Measurements from ENCODE around the gene TRIM14. TPM values are rescaled to one million over a fixed set of nuclear protein-coding genes. Genes with fewer than 3 reads are reported as not detected.

The TRIM14 gene
- total and polyA plus RNA-seq, 9 donors, result 2.3 to 24.0 (median 5.7) TPM

- 96 to 98% (median 97%) methylated on average over 7 of the region's 7 CpGs for WGBS, 3 donors
- TF ChIP-seq, protein P1, sequence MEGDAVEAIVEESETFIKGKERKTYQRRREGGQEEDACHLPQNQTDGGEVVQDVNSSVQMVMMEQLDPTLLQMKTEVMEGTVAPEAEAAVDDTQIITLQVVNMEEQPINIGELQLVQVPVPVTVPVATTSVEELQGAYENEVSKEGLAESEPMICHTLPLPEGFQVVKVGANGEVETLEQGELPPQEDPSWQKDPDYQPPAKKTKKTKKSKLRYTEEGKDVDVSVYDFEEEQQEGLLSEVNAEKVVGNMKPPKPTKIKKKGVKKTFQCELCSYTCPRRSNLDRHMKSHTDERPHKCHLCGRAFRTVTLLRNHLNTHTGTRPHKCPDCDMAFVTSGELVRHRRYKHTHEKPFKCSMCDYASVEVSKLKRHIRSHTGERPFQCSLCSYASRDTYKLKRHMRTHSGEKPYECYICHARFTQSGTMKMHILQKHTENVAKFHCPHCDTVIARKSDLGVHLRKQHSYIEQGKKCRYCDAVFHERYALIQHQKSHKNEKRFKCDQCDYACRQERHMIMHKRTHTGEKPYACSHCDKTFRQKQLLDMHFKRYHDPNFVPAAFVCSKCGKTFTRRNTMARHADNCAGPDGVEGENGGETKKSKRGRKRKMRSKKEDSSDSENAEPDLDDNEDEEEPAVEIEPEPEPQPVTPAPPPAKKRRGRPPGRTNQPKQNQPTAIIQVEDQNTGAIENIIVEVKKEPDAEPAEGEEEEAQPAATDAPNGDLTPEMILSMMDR (IDR thresholded peaks at IDR 0.05), result no peak
- TF ChIP-seq EP300 (IDR thresholded peaks at IDR 0.05) (no peak), POLR2A (IDR thresholded peaks at IDR 0.05) (no peak)
- no peaks in the 10 kb centered on the region for H3K9me3 ChIP-seq
Measured at GRCh38 chr9:98054376-98054951, 64.6 kb downstream of the TRIM14 start.

GRCh38 chr9:98050351-98050750, 68.7 kb downstream of the TRIM14 start:
- no peak overlapping the region for H3K4me3 ChIP-seq
- no peak for DNase-seq
- intact Hi-C loops (cut with DNase I), result loop anchor here in 1 of 4 donors (10.0 kb wide), 1 partner anchor 346 kb away; no protein-coding TSS in a partner anchor
- H3K27me3 ChIP-seq, result no peaks in the 10 kb centered on the region
- WGBS, 3 donors, result 90 to 97% (median 94%) methylated on average over 4 of the region's 4 CpGs
- H3K4me1 ChIP-seq (ENCODE audit: insufficient read depth), result no peaks in the 10 kb centered on the region
- no peak overlapping the region for H3K27ac ChIP-seq
- no peaks in the 10 kb centered on the region for H3K36me3 ChIP-seq
- no peaks in the 10 kb centered on the region for H3K9me3 ChIP-seq
- TF ChIP-seq POLR2A (IDR thresholded peaks at IDR 0.05) (no peak), EP300 (IDR thresholded peaks at IDR 0.05) (no peak)
- TF ChIP-seq, protein P1 (IDR thresholded peaks at IDR 0.05), result no peak

More at GRCh38 chr9:98054376-98054951, 64.6 kb downstream of the TRIM14 start:
- Histone ChIP-seq H3K27me3 (no peaks in the 10 kb centered on the region), H3K36me3 (no peaks in the 10 kb centered on the region), H3K4me1 (ENCODE audit: insufficient read depth) (peaks cover 1% of the 10 kb centered on the region), H3K27ac (no peak overlapping the region), H3K4me3 (no peak overlapping the region)
- intact Hi-C loops (cut with DNase I), result loop anchor here in 1 of 4 donors (10.0 kb wide), 1 partner anchor 350 kb away; no protein-coding TSS in a partner anchor
- no peak for DNase-seq

DNA sequence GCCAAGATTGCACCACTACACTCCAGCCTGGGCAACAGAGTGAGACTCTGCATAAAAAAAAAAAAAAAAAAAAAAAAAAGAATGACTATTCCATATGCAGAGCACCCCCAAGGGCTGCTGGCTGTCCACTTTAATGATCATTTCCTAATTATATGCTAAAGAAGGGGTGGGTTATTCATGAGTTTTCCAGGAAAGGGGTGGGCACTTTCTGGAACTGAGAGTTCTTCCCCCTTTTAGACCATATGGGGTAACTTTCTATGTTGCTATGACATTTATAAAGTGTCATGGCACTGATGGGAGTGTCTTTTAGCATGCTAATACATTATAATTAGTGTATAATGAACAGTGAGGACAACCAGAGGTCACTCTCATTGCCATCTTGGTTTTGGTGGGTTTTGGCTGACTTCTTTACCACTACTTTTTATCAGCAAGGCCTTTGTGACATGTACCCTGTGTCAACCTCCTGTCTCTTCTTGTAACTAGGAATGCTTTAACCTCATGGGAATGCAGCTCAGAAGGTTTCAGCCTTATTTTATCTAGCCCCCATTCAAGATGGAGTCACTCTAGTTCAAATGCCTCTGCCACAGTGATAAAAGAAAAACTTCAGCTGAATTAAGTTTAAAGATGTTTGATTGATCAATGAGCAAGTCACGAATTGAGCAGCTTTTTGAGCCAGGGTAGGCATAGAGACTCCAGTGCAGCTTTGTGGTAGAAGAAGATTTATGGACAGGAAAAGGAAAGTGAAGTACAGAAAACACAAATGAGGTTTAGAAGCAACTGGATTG, 69.5 kb downstream of the TRIM14 start:
- intact Hi-C loops (cut with DNase I), result loop anchor here in 1 of 4 donors (10.0 kb wide), 1 partner anchor 345 kb away; no protein-coding TSS in a partner anchor
- no peaks in the 10 kb centered on the region for H3K9me3 ChIP-seq
- no peak for TF ChIP-seq EP300 (IDR thresholded peaks at IDR 0.05)
- TF ChIP-seq, protein P1 (IDR thresholded peaks at IDR 0.05), result no peak
- TF ChIP-seq POLR2A (IDR thresholded peaks at IDR 0.05), result no peak
- H3K36me3 ChIP-seq, result no peaks in the 10 kb centered on the region
- no peaks in the 10 kb centered on the region for H3K27me3 ChIP-seq
- H3K27ac ChIP-seq, result no peak overlapping the region
- no peaks in the 10 kb centered on the region for H3K4me1 ChIP-seq (ENCODE audit: insufficient read depth)
- no peak overlapping the region for H3K4me3 ChIP-seq
- DNase-seq, result no peak
- 68 to 81% (median 76%) methylated on average over 1 of the region's 1 CpG for WGBS, 3 donors

DNA sequence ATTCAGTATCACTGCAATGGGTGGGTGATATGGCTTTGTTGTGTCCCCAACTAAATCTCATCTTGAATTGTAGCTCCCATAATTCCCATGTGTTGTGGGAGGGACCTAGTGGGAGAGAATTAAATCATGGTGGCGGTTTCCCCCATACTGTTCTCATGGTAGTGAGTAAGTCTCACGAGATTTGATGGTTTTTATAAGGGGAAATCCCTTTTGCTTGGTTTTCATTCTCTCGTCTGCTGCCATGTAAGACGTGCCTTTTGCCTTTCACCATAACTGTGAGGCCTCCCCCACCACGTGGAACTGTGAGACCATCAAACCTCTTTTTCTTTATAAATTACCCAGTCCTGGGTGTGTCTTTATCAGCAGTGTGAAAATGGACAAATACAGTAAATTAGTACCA, 72.0 kb downstream of the TRIM14 start:
- Histone ChIP-seq H3K4me3 (no peak overlapping the region), H3K9me3 (no peaks in the 10 kb centered on the region), H3K27me3 (no peaks in the 10 kb centered on the region), H3K4me1 (ENCODE audit: insufficient read depth) (no peaks in the 10 kb centered on the region), H3K27ac (no peak overlapping the region), H3K36me3 (no peaks in the 10 kb centered on the region)
- TF ChIP-seq, protein P1 (IDR thresholded peaks at IDR 0.05), result no peak
- no peak for TF ChIP-seq EP300 (IDR thresholded peaks at IDR 0.05)
- no peak for TF ChIP-seq POLR2A (IDR thresholded peaks at IDR 0.05)
- intact Hi-C loops (cut with DNase I), result no loop called here
- no peak for DNase-seq
- WGBS, 3 donors, result 79 to 84% (median 82%) methylated on average over 5 of the region's 5 CpGs

All from ovary (tissue), 9 donors.